GM12874 (cell line): ENCODE measurements around the gene CENPM.

ENCODE experiments used
- CTCF ChIP-seq: IDR thresholded peaks from 2 replicates; pipeline ENCODE4 v1.5.1; 2011; ENCODE audit warnings: low read depth, mild to moderate bottlenecking, control low read depth, low read length, moderate library complexity; ENCODE audit not compliant: insufficient read depth

The CENPM gene

GRCh38 chr22:41964112-41964491 is 17.1 kb upstream of the CENPM start:
- TF ChIP-seq CTCF: no peak

GRCh38 chr22:41963453-41964111 is 16.6 kb upstream of the CENPM start:
- no peak for TF ChIP-seq CTCF

- TF ChIP-seq CTCF: no peak
These were observed 11.1 kb upstream of the CENPM start for GRCh38 chr22:41957941-41958556.

- TF ChIP-seq CTCF: no peak
These were observed 5.8 kb upstream of the CENPM start for GRCh38 chr22:41952713-41953112.

GRCh38 chr22:41951898-41952474 is 5.0 kb upstream of the CENPM start, which contains the start of gene SMIM45:
Gene SMIM45 (plus strand): TSS chr22:41952150.
- 0 out of 2 replicates have a peak, but pooled peaks have one; percentile 3 for TF ChIP-seq CTCF

- no peak for TF ChIP-seq CTCF
These were observed 2.5 kb upstream of the CENPM start for GRCh38 chr22:41949297-41949965.

- no peak for TF ChIP-seq CTCF
These were observed 1.2 kb upstream of the CENPM start for GRCh38 chr22:41948142-41948541.
